Measurements from ENCODE around the gene PITPNC1.

DNA sequence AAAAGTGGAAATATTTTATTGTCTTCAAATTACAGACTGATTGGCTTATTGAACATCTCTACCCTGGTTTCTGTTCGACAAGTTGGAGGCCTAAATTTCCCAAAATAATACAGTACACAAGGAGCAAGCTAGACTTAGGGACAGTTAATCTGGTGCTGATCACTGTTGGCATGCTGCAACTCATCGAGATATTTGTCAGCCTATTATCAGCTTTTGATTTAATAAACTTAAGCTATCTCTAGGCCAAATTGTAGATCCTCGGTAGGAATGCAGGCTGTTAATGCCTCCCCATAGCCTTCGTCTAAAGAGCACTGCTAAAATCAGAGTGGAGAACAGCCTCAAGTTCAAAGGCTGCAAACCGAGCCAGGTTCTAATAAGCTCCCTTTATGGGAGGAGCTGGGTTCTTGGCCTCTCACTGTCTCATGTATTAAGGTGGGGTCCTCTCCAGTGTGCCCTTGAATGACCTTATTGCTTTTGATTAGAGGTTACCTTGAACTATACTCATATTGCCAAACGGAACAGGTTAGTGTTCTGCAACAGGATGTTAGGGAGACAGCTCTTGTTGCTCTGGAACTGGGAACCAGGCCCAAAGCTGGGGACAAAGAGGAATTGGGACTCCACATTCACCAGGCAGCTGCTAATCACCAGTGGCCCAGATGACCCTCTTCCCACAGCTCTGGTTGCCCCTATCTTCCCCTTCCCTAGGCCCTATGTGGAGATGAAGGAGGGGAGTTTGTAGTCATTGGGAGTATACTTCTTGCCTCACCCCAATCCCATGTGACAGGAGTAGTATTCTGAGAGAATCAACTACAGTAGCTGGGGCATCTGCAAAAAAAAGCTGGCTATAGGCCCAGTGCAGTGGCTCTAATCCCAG, 271.2 kb downstream of the PITPNC1 start:
- TF ChIP-seq CTCF (IDR thresholded peaks at IDR 0.05): no peak
- TF ChIP-seq POLR2A (IDR thresholded peaks at IDR 0.05): no peak

Data from Peyer's patch (tissue), 4 donors.